GM12865 (cell line): ENCODE results near the gene CAPN2.
"Not testable (repeated sequence)": the region's sequence is repeated elsewhere in the genome, so short reads cannot be mapped to it uniquely, and the experiment has no call there.

ENCODE experiments used
- DNase-seq: peaks from one replicate; pipeline ENCODE4 v3.0.0; 2010; ENCODE audit warnings: low read depth
- H3K4me3 ChIP-seq: 2 replicates; pipeline ENCODE4 v1.5.1; 2011; ENCODE audit warnings: mild to moderate bottlenecking, low read depth, low read length, control low read depth
- TF ChIP-seq, protein P1 (sequence below): IDR thresholded peaks from 2 replicates; pipeline ENCODE4 v1.5.1; 2011; ENCODE audit warnings: low read length, control low read depth, low read depth, inconsistent platforms; ENCODE audit not compliant: insufficient read depth; ENCODE audit errors: missing control alignments

Gene CAPN2

DNA sequence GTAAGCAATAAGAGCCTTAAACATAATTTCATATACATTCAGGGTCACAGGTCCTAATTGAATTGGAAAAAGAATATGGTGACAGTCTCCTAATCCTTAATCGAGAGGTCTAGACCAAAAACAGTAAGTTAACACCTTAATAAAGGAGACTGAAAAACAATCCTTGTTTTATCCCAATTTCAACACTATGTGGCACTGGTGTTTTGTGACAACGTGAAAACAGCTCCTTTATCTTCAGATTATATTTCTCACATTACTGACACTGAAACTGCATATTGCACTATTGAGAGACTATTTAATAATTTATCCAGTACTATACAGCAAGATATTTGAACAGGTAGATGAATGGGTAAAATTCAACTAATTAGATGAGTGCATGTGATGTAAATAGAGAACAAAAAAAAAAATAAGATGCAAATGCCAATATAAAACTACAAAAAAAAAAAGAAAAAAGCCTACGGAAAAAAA, 99.3 kb downstream of the CAPN2 start:
- DNase-seq, result peak; percentile 29
- H3K4me3 ChIP-seq, result no peak overlapping the region
- TF ChIP-seq, protein P1, sequence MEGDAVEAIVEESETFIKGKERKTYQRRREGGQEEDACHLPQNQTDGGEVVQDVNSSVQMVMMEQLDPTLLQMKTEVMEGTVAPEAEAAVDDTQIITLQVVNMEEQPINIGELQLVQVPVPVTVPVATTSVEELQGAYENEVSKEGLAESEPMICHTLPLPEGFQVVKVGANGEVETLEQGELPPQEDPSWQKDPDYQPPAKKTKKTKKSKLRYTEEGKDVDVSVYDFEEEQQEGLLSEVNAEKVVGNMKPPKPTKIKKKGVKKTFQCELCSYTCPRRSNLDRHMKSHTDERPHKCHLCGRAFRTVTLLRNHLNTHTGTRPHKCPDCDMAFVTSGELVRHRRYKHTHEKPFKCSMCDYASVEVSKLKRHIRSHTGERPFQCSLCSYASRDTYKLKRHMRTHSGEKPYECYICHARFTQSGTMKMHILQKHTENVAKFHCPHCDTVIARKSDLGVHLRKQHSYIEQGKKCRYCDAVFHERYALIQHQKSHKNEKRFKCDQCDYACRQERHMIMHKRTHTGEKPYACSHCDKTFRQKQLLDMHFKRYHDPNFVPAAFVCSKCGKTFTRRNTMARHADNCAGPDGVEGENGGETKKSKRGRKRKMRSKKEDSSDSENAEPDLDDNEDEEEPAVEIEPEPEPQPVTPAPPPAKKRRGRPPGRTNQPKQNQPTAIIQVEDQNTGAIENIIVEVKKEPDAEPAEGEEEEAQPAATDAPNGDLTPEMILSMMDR, result peak; percentile 37

DNA sequence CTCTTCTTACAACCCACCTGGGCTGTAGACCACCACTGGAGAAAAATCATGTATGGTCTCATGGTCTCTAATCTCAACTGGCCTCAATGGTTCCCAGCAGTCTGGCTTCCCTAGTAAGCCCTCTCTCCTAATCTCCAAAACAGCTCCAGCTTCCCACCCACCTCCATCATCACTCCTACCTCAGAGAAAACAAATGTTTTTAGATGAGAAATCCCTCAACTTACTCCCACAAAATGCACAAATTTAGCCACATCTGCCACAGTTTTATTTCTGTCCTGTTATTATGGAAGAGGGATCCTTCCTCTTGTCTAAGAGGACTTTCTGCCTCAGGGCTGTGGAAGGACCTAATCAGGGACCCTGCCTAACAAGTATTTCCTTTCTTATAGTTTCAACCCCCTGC, 101.3 kb downstream of the CAPN2 start:
- TF ChIP-seq, protein P1, result no peak
- no peak overlapping the region for H3K4me3 ChIP-seq
- DNase-seq, result no peak

DNA sequence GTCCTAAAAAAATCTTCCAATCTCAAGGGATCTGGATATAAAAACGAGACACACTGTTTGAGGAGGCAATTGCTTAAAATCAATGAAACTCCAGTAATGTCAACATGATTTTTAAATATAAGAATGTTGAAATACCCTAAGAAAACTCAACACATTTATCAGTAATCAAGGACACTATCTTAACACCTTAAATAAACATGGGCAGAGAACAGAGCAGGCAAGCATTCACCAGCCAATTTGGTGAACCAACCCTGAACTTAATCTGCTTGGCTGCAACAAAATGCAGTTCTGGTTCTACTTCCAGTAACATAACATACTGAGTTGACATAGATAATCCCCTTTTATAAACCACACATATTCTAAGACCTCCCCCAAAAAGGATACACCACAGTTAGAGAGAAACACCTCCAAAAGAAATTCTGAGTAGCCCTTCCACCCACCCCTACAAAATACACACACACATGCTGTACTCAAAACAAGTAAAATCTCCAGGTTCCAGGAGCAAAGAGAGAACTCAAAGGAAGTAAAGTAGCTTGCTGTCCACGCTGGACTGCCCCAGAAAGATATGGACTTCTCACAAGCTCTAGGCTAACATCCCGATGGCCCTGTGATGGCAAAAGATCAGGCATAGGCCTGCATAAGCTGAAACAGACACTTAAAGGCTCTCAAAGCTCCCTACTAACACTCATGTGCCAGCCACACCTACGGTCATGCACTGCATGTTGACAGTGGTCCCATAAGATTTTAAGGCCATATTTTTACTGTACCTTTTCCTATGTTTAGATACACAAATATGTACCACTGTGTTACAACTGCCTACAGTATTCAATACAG, 102.9 kb downstream of the CAPN2 start:
- H3K4me3 ChIP-seq, result no peak overlapping the region
- TF ChIP-seq, protein P1, result no peak
- DNase-seq, result no peak

DNA sequence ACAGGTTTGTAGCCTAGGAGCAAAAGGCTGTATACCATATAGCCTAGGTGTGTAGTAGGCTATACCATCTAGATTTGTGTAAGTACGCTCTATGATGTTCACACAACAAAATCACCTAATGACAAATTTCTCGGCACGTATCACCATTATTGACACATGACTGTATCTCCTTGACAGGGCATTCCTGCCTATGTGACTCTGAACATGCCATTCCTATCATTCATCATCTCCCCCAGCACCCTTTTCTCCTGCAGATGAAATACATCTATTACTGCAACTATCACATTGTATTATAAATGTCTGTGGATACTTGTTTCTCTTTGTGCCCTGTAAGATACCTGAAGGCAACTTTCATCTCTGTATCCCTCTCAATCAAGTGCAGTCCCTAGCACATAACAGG, 103.5 kb downstream of the CAPN2 start:
- no peak for DNase-seq

GRCh38 chr1:223817265-223817664, 104.9 kb downstream of the CAPN2 start:
- not testable (repeated sequence) for H3K4me3 ChIP-seq, DNase-seq

More for the DNA sequence above, 103.5 kb downstream of the CAPN2 start:
- H3K4me3 ChIP-seq, result no peak overlapping the region
- TF ChIP-seq, protein P1, result no peak

DNA sequence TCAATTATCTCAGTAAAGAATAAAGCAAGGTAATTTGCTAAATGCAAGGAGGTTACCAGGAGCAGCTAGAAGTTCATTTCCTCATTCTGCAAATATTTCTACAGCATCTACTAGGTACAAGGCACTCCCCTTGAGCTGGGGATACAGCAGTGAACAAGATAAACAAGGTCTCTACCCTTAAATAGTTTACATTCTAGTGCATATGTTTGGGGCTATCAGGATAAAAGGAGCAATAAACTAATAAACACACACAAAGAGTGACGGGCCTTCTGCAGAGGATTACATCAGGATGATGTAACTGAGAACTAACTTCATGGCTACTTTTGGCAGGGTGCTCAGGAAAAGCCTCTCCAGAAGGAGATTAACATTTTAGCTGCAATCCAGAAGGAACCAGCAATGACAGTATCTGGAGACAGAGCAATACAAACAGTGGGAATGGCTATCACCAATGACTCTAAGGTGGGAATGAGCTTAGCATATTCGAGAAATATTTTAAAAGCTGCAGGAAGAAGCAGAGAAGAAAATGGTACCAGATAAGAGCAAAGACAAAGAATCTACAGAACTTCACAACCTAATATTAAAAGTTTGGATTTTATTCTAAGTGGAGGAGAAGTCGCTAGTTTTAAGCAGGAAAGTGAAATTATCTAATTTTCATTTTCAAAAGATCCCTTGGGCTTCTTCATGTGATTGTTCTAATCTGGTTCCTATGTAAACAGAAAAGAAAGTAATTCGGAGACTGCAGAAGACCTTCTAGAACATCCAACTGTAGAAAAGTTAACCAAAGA, 107.6 kb downstream of the CAPN2 start:
- H3K4me3 ChIP-seq, result no peak overlapping the region
- DNase-seq, result no peak
- TF ChIP-seq, protein P1, result no peak

- no peak for DNase-seq
- H3K4me3 ChIP-seq, result no peak overlapping the region
- TF ChIP-seq, protein P1, result no peak
Measured at GRCh38 chr1:223820515-223820858, 108.1 kb downstream of the CAPN2 start.
